BJ (cell line): ENCODE data around the gene HOXC10. TPM values are rescaled to one million over a fixed set of nuclear protein-coding genes. Genes with fewer than 3 reads are reported as not detected.

ENCODE experiments used
- CTCF ChIA-PET: fragments of 350-600 bp; formaldehyde crosslinking; extraction: SDS; loops from one replicate; lab custom pipeline; 2021; ENCODE audit warnings: antibody characterized with exemption, inconsistent platforms; lab: Yijun Ruan, JAX
- POLR2A ChIA-PET: fragments of 300-600 bp; sonication (Branson Sonifier 250); formaldehyde crosslinking; extraction: SDS; loops from one replicate; lab custom pipeline; 2021; ENCODE audit warnings: antibody characterized with exemption; lab: Charles Lee
- DNase-seq: peaks from one replicate; pipeline ENCODE4 v3.0.0-alpha.2; 2011; ENCODE audit warnings: low read depth
- H3K27me3 ChIP-seq: 2 replicates; pipeline ENCODE4 v1.6.0; 2011; ENCODE audit warnings: low read length; ENCODE audit not compliant: control insufficient read depth, insufficient read depth
- H3K36me3 ChIP-seq: 2 replicates; pipeline ENCODE4 v1.5.1; 2011; ENCODE audit warnings: low read length; ENCODE audit not compliant: control insufficient read depth, insufficient read depth
- H3K4me3 ChIP-seq: 2 replicates; pipeline ENCODE4 v1.5.1; 2011; ENCODE audit warnings: low read depth, mild to moderate bottlenecking, control low read depth, low read length
- polyA plus RNA-seq: library from polyadenylated mRNA; depleted of rRNA; stranded (reverse); fragments of >200 nt; gene quantifications from 2 replicates; pipeline ENCODE4 v1.2.3, GENCODE V29; 2011
- TF ChIP-seq, protein P1 (sequence below): IDR thresholded peaks from 2 replicates; pipeline ENCODE4 v1.5.1; 2011; ENCODE audit warnings: low read depth, mild to moderate bottlenecking, control low read depth, inconsistent platforms, low read length, moderate library complexity; ENCODE audit not compliant: insufficient read depth

HOXC10 gene
- polyA plus RNA-seq, 1 experiment: 13.9 TPM

DNA sequence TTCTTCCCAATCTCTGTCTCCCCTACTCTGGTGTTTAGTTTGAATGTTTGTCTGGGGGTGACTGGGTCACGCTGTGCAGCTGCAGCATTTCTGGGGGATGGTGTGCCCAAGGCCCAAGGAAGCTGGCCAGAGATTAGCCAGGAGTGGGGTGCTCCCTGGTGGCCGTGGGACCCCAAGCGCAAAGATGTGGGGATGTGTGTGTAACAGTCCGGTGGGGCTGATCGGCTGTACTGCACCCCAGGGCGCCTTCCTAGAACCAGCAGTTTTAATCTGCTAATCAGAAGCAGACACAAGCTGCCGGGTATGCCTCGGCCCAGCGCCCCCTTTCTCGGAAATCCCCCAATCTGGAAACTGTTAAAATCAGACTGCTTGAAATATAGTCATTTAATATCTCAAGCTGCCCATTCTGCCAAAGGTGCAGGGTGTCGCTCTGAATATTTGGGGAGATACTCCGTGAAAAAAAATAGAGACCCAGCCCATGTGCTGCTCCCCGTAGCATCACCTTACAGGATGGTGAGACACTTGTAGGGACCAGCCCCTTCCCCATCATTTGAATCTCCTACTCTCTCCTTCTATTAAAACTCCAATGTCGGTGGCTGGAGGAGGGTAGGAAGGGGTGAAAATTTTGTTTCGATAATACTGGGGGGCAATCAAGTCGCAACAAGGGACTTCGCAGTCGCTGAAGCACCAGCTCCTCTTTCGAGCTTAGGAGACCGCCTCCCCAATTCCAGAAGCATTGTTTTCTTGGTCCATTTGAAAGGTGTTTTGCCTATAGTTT lies 19.3 kb downstream of the HOXC10 start:
- no peak for DNase-seq
- TF ChIP-seq, protein P1, sequence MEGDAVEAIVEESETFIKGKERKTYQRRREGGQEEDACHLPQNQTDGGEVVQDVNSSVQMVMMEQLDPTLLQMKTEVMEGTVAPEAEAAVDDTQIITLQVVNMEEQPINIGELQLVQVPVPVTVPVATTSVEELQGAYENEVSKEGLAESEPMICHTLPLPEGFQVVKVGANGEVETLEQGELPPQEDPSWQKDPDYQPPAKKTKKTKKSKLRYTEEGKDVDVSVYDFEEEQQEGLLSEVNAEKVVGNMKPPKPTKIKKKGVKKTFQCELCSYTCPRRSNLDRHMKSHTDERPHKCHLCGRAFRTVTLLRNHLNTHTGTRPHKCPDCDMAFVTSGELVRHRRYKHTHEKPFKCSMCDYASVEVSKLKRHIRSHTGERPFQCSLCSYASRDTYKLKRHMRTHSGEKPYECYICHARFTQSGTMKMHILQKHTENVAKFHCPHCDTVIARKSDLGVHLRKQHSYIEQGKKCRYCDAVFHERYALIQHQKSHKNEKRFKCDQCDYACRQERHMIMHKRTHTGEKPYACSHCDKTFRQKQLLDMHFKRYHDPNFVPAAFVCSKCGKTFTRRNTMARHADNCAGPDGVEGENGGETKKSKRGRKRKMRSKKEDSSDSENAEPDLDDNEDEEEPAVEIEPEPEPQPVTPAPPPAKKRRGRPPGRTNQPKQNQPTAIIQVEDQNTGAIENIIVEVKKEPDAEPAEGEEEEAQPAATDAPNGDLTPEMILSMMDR: peak; percentile 26; the same call in 1 of the 2 replicates
- H3K4me3 ChIP-seq: no peak overlapping the region
- H3K27me3 ChIP-seq: peaks cover 3% of the 10 kb centered on the region; the same call in 1 of the 2 replicates
- CTCF ChIA-PET: interaction anchor here (0.7 to 16.8 kb wide), 16 partner anchors 9 to 235 kb away, joined by 3 to 213 read pairs (median 3); partner anchors contain the start of genes HOXC10 and HOXC5
- POLR2A ChIA-PET: no interaction called here
- no peaks in the 10 kb centered on the region for H3K36me3 ChIP-seq

DNA sequence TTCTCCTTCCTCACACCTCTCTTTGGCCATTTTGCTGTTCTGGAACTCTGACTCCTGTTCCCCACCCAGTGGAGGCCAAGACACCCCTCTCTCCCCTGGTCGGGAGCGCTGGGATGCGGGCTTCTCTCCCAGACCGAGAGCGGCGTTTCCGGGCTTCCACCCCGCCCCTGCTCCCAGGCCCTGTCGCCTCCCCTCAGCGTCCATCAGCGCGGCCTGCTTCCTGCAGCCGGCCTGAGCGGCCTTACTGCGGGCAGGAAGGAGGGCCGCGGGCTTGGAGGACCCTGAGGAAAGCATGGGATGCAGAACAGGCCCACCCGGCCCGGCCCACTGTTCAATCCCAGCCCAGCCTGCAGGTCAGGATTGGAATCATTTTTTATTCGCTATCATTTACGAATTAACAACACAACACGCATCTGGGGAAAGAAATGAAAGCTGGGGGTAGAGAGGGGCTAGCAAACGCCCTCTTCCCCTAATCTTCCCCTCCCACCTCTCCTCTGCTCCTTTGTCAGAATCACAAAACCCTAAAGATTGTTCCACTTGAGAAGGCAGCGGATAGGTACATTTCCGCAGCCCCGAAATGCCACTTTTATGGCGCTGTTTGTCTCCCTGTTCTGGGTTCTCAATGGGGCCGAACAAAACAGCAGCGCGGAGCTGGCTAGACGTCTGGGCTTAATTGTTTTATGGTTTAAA lies 20.0 kb downstream of the HOXC10 start:
- TF ChIP-seq, protein P1: no peak
- no peaks in the 10 kb centered on the region for H3K36me3 ChIP-seq
- peaks cover 7% of the 10 kb centered on the region for H3K27me3 ChIP-seq
- ChIA-PET CTCF (interaction anchor here (0.7 to 16.8 kb wide), 17 partner anchors 10 to 211 kb away, joined by 3 to 213 read pairs (median 6); partner anchors contain the start of genes HOXC10 and HOXC5), POLR2A (no interaction called here)
- no peak overlapping the region for H3K4me3 ChIP-seq
- no peak for DNase-seq

DNA sequence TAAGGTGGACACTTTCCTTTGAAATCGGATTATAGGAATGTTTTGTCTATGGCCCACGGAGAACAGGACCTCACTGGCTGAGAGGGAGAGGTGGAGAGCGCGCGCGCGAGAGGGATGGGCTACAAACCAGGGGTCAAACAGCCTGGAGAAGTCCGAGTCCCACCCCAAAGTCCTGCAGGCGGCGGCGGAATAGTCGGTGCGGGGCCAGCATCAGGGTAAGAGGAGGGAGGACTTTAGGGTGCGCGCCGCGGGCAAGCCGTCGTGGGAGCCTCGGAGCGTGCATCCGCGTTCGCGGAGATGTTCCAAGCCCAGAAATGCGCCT lies 20.5 kb downstream of the HOXC10 start:
- no peak overlapping the region for H3K4me3 ChIP-seq
- POLR2A ChIA-PET: no interaction called here
- peaks cover 12% of the 10 kb centered on the region for H3K27me3 ChIP-seq

DNA sequence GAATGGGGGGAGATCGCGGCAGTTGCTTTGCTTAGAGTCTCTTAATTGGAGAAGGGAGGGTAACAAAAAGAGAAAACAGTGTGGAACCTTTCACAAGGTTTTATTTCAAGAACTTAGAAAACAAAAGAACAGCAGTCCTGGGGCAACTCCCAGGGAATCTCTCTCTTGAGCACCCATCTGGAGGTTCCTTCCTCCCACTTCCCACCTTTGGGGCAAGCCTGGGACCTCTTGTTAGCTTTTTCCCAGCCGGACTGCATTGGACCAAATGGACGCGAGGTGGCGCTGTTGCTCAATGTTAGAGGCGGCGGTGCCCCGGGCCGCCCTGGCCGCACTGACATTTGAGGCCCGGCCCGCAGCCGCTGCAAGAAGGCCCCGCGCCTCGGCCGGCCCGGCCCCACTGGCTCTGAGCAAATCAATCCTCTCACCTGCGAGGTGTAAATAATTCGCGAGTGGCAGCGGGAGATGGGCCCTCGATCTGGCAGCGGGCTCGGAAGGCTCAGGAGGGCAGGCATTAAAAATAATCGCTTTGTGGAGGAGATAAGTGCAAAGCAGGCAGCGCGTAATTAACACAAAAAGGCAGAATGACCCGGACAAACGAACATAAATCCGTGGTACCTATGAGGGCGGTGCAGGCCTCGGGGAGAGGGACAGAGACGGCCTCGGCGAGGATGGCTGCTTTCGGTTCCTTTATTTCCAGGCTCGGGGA lies 21.1 kb downstream of the HOXC10 start:
- ChIA-PET POLR2A (no interaction called here), CTCF (interaction anchor here (0.6 to 16.8 kb wide), 20 partner anchors 9 to 260 kb away, joined by 3 to 213 read pairs (median 5); partner anchors contain the start of genes HOXC10 and SMUG1)
- H3K4me3 ChIP-seq: no peak overlapping the region
- peaks cover 14% of the 10 kb centered on the region for H3K27me3 ChIP-seq
- no peaks in the 10 kb centered on the region for H3K36me3 ChIP-seq
- TF ChIP-seq, protein P1: peak; percentile 80
- DNase-seq: no peak

More for the DNA sequence above, 20.5 kb downstream of the HOXC10 start:
- CTCF ChIA-PET: interaction anchor here (0.6 to 16.8 kb wide), 19 partner anchors 8 to 211 kb away, joined by 3 to 213 read pairs (median 5); partner anchors contain the start of genes HOXC10 and SMUG1
- no peak for DNase-seq
- H3K36me3 ChIP-seq: no peaks in the 10 kb centered on the region
- TF ChIP-seq, protein P1: no peak
